A549 (cell line): ENCODE results near the gene PLTP.

Source experiments
- TF ChIP-seq, protein P1 (sequence below): fragments of >200 bp; sonication (Bioruptor Twin); formaldehyde crosslinking; IDR thresholded peaks from 3 replicates; pipeline ENCODE4 v1.5.1; 2016
- TF ChIP-seq, protein P2 (sequence below): fragments of 450-650 bp; IDR thresholded peaks from 2 replicates; pipeline ENCODE4 v1.6.1; 2014; ENCODE audit warnings: antibody characterized with exemption
- TF ChIP-seq, protein P3 (sequence below): fragments of 150-350 bp; IDR thresholded peaks from 2 replicates; pipeline ENCODE4 v1.6.1; 2014; ENCODE audit warnings: low read depth, mild to moderate bottlenecking, low read length
- TF ChIP-seq, protein P4 (sequence below): IDR thresholded peaks from 2 replicates; pipeline ENCODE4 v1.6.1; 2012

DNA sequence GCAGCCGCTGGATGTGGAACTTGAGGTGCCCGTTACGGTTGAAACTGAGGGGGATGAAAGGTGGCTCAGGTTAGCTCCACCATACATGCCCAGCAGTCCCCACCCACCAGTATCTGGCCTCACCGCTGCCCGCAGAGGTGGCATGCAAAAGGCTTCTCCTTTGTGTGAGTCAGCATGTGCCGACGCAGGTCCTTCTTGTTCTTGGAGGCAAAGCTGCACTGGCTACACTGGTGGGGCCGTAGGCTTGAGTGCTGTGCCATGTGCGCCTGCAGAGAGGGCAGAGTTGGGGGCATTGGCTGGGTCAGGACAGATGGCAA, 38.3 kb upstream of the PLTP start:
- TF ChIP-seq, protein P1, sequence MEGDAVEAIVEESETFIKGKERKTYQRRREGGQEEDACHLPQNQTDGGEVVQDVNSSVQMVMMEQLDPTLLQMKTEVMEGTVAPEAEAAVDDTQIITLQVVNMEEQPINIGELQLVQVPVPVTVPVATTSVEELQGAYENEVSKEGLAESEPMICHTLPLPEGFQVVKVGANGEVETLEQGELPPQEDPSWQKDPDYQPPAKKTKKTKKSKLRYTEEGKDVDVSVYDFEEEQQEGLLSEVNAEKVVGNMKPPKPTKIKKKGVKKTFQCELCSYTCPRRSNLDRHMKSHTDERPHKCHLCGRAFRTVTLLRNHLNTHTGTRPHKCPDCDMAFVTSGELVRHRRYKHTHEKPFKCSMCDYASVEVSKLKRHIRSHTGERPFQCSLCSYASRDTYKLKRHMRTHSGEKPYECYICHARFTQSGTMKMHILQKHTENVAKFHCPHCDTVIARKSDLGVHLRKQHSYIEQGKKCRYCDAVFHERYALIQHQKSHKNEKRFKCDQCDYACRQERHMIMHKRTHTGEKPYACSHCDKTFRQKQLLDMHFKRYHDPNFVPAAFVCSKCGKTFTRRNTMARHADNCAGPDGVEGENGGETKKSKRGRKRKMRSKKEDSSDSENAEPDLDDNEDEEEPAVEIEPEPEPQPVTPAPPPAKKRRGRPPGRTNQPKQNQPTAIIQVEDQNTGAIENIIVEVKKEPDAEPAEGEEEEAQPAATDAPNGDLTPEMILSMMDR: no peak
- TF ChIP-seq, protein P2, sequence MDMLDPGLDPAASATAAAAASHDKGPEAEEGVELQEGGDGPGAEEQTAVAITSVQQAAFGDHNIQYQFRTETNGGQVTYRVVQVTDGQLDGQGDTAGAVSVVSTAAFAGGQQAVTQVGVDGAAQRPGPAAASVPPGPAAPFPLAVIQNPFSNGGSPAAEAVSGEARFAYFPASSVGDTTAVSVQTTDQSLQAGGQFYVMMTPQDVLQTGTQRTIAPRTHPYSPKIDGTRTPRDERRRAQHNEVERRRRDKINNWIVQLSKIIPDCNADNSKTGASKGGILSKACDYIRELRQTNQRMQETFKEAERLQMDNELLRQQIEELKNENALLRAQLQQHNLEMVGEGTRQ: no peak
- TF ChIP-seq, protein P3, sequence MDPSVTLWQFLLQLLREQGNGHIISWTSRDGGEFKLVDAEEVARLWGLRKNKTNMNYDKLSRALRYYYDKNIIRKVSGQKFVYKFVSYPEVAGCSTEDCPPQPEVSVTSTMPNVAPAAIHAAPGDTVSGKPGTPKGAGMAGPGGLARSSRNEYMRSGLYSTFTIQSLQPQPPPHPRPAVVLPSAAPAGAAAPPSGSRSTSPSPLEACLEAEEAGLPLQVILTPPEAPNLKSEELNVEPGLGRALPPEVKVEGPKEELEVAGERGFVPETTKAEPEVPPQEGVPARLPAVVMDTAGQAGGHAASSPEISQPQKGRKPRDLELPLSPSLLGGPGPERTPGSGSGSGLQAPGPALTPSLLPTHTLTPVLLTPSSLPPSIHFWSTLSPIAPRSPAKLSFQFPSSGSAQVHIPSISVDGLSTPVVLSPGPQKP: no peak
- TF ChIP-seq, protein P4, sequence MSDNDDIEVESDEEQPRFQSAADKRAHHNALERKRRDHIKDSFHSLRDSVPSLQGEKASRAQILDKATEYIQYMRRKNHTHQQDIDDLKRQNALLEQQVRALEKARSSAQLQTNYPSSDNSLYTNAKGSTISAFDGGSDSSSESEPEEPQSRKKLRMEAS: no peak
